Activated CD4-positive, alpha-beta T cell treated with anti-CD3 and anti-CD28 coated beads for 48 hours (primary cell): ENCODE data around the gene LSM7.
"Not testable (repeated sequence)": the region's sequence is repeated elsewhere in the genome, so short reads cannot be mapped to it uniquely, and the experiment has no call there.

ENCODE experiments used
- DNase-seq: peaks from one replicate; pipeline ENCODE4 v3.0.0-alpha.2; 2020

LSM7 gene

DNA sequence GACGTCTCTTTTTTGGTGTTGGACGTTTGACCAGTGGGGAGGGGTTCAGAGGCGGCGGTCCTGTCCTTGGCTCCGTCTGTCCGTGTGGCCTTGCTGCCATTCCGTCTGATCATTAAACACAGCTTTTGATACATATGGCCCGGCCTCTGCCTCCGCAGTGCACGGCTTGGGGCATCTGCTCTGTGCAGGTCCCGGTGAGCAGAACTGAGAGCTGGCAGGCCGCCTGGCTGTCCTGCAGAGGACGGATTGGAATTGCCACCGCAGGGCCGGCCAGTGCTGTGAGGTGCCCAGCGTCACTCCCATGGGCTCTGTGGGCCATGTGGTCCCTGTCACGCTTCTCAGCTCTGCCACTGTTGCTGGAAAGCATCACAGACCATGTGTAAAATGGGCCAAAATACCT is 26.3 kb upstream of the LSM7 start:
- DNase-seq, result no peak

DNA sequence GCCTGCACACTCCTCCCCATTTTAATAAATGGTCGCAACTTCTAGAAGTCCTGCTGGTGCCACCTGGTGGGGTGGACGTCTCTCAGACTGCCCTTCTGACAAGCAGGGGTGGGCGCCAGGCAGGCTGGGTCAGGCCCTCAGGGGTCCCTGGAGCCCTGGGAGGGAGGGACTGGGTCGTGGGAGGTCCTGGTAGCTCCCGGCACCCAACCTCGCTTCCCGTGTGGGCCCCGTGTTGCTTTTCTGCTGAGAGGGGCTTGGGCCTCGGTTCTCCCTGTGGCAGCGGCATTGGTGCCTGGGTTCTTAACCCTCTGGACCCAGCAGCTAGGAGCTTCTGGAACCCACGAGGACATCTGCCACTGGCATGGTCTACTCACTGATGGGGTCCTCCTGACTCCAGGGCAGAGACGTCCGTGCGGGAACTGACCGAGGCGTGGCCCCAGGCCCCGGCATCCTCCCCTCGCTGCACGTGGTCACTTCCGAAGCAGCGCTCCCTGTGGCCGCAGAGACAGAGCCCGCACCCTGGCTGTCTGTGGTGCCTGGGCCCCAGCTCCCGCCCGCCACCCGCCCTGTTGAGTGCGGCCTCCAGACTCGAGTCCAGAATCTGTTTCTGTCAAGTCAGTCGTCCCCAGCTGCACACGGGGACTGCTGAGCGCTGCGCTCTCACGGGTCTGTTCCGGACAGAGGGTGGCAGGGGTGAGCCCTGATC is 25.7 kb upstream of the LSM7 start:
- no peak for DNase-seq

DNA sequence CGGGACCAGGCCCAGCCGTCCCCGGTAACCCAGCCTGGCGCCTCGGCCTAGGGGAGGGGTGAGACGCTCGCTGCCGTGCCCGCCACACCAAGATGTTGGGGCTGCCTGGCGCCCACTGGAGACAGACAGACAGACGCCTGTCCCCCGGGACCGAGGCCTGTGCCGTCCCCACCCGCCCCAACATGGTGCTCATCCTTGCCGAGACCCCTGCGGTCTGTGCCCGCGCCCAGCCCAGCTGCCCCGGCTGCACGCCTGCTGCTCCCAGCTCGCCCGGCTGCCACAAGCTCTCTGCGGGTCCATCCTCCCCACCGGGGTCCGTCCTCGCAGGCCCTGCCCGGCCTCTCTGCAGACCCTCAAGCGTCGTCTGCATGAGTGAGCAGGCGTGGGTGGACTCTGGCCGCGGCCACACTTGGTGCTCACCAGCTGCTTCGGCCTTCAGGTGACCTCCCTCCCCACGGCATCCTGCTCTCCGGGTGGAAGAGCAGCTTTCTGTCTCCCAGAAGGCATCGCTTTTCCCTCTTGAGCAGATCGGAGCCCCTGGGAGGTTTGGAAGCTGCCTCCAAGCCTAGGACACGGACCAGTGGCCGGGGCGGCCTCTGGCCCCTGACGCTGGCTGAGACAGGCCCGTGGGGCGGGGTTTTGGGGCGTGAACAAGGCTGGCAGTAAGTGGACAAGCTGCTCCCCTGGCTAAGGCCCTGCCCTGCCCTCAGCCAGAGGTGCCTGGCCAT is 24.9 kb upstream of the LSM7 start:
- DNase-seq, result no peak

DNA sequence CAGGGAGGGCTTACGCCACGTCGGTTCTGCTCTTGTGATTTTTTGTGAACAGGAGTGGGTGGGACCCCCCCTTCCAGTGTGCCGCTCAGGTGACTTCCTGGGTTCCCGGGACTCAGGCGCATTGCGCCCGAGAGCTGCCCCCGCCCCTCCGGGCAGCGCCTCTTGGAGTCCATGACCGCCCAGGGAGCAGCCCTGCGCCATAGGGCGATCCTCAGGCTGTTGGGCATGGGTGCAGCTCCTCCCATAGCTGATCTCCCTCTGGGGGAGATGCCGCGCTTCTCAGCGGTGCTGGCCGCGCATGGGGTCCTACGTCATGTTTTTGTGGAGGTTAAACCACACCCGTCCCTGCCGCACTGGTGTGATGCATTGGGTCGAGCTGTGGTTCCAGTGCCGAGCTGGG is 23.7 kb upstream of the LSM7 start:
- no peak for DNase-seq

DNA sequence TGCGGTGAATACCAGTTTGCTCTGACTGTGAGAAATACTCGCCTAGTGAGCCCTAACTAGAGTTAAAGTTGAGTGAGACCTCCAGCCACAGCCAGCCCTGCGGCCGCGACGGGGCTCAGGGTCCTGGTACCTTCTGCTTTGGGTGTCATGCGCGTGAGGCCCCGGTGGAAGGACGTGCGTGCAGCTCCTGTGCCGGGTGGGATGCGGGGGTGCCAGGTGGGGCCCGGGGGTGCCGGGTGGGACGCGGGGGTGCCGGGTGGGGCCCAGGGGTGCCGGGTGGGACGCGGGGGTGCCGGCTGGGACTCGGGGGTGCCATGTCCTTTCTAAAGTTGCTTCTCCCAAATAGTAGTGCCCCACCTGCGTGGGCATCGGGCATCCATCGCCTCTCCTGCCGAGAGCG is 23.2 kb upstream of the LSM7 start:
- no peak for DNase-seq

DNA sequence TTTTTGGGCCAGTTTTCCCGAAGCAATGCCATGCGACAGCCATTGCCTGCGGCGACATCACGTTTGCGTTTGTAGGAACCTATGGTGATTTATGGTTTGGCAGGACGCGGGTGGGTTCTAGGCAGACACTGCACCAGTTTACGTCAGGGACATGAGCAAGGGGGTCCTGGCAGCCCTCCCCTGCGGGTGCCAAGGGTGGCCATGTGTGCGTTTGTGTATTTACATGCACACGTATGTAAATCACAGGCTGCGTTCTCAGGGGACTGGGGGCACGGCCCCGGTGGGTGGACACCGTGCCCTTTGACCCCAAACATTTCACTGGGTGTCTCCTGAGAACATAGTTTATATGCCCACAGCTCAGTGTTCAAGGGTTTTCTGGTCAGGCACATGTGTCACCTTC is 22.3 kb upstream of the LSM7 start:
- no peak for DNase-seq

DNA sequence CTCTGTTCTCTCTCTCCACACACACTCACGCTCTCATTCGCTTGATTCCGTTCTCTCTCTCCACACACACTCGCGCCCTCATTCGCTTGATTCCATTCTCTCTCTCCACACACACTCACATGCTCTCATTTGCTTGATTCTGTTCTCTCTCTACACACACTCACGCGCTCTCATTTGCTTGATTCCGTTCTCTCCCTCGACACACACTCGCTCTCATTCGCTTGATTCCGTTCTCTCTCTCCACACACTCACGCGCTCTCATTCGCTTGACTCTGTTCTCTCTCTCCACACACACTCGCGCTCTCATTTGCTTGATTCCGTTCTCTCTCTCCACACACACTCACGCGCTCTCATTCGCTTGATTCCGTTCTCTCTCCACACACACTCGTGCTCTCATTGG is 21.4 kb upstream of the LSM7 start:
- DNase-seq, result not testable (repeated sequence)

DNA sequence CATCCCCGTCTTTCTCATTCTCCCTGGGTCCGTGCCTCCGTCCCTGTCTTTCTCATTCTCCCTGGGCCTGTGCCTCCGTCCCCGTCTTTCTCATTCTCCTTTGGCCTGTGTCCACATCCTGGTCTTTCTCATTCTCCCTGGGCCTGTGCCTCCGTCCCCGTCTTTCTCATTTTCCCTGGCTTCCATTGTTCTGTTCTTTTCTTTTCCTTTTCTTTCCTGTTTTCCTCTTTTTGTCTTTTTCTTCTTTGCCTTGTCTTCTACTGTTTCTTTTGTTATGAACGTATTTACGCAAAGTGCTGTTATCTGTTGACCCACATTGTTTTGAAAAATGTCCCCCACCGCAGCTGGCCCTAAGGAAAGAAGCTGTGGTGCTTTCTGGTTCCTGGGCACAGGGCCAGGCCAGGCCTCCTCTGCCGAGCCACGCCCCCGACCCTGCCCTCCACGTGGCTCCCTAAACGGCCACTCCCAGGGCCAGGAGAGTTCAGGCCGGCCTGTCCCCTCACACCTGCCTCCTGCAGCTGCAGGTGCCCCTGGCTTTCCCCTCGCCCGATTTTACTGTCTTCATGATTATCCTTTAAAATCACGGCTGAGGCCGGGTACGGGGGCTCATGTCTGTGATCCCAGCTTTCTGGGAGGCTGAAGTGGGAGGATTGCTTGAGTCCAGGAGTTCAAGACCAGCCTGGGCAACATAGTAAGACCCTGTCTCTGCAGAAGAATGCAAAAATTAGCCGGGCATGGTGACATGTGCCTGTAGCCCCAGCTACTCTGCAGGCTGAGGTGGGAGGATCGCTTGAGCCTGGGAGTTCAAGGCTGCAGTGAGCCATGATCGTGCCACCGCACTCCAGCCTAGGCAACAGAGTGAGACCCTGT is 17.6 kb upstream of the LSM7 start:
- no peak for DNase-seq

DNA sequence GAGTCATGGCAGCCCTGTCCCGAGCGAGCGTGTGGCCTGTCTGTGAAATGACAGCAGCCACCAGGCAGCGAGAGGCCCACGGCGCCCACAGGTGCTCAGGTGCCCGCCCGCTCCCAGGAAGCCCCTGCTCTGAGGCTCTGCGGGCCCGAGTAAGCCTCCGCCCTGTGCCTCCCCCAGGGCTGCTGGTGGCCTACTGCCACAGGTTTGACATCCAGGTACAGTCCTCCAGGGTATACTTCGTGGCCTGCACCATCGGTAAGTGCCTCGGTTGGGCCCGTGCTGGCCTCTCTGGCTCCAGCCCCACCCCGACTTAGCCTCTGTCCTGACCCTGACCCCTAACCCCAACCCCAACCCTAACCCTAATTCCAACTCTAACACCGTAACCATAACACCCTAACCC is 16.7 kb upstream of the LSM7 start:
- no peak for DNase-seq

DNA sequence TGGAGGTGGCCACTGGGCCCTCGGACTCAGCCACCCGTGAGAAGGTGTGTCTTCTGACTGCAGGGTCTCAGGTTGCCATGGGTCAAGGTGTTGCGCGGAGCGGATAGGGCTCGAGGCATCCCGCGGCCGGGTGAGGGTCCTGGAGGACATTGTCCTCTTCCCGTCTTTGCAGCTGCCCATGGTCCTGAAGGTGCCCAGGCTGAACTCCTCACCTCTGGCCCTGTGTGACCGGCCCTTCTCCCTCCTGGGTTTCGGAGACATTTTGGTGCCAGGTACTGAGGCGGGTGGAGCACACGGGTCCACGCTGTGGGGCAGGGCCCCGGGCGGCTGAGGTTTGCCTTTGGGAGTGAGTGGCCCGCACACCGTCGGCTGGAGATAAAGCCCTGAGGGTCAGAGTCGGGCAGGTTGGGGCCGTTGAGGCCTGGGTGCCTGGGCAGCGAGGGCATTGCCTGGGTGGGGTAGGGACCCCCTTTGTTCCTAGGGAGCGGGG is 16.0 kb upstream of the LSM7 start:
- no peak for DNase-seq

DNA sequence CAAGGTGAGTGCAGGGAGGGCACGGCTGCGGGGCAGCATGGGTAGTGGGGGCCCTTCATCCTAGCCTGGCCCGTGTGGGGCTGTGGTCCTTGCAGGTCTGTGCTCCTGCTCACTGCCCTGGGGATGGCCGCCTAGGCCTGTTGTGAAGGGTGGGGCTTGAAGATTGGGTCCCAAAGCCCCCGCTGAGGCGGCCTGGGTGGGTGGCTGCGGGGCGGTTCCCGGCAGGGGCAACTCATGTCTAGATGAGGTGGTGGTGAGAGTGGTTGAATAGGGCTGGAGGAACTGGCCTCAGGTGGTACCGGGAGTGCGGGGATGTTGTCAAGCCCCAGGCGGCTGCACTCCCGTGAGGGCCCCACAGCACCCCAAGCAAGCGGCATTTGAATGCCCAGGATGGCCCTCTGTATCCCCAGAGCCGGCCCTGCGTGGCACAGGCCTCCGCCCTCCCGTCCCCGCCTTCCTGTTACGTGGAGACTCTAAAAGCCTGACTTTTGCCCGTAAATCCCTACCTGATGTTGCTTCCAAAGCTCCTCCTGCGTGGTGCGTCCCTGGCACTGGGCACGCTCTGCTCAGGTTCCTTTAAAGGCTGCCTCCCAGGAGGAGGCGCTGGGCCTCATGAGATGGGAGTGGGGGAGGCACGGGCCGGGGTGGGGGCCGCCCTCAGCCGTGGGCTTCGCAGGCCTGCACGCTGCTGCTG is 15.1 kb upstream of the LSM7 start:
- no peak for DNase-seq

DNA sequence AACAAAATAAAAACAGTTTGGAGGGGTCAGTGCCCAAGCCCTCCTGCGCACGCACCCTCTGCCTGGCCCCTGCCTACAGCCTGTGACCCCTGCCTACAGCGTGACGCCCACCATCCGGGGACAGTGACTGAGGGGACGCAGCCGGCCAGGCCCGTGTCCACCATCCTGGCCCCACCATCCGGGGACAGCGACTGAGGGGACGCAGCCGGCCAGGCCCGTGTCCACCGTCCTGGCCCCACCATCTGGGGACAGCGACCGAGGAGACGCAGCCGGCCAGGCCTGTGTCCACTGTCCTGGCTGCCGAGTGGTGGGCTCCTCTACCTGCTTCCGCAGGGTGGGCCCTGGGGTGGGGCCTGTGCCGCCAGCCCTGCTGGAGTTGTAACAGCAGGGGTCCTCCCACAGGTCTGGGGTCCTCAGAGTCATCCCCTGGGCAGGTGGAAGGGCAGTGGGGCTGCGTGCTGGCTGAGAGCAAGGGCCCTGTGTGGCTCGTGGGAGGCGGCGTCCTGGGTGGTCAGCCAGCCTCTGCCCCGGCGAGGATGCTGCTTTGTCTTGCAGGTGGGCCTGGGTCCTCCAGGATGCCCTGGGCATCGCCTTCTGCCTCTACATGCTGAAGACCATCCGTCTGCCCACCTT is 14.4 kb upstream of the LSM7 start:
- no peak for DNase-seq

DNA sequence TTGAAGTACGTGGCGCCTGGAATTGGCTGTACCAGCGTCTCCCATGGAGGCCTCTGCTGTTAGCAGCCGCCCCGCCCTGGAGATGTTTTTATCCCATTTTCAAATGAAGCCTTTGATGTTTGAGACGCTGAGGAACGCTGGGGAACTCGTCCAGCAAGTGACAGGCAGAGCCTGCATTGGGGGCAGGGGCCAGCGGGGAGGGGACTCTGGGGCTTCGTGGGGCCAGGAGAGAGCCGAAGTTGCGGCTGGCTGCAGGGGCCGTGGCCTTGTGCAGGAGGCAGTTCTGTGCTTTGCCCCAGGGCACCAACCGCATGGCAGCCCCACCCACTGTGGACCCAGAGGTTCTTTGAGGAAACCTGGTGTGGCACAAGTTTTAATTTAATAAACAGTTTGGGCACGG is 13.6 kb upstream of the LSM7 start:
- DNase-seq, result no peak

DNA sequence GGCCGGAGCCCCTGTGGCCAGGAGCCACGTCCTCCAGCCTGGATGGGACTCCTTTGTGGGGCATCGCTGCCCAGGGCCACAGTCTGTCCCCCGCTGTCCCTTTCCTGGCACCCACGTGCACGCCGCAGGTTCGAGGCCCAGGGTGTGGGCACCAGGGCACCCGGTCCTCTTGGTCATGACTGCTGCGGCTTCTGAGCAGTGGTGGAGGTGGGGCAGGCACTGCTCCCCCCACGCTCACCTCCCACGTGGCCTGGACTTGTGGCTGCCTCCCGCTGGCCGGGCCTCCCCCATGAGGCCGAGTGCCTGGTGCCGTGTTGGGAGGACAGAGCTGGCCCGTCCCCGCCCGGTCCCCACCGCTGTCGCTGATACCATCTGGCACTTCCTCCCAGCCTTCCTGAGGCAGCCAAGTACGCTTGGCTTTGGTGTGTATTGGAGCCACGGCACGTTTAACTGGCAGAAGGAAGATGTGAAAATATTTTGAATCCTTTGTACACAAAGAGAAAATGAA is 12.9 kb upstream of the LSM7 start:
- DNase-seq, result no peak

DNA sequence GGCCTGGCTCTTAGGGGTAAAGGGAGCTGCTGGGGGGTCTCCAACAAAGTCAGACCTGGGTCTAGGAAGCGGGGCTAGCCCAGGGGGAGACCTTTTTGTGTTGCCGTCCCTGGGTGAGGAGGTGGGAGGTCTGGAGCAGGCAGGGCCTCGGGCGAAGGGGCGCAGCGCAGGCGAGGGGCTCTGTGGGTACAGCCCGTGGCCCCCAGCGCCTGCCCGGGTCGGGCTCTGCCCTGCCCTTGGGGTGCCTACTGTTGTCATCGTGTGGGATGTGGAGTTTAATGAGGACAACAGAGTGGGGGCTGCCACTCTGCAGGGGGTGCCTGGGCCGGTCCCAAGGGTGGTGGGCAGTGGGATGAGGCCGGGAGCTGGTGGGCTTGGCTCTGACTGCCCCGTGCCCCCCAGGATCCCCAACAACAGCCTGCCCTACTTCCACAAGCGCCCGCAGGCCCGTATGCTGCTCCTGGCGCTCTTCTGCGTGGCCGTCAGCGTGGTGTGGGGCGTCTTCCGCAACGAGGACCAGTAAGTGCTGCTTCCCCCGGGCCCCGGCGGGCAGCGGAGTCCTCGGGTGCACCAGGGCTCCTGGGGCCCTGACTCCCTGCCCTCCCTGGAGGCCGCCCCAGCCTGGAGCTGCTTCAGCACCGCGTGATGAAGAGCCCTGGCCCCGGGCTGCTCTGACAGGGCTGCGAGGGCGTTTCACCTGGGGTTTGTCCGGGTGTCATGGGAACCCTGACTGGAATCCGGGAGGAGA is 12.3 kb upstream of the LSM7 start:
- DNase-seq, result no peak

DNA sequence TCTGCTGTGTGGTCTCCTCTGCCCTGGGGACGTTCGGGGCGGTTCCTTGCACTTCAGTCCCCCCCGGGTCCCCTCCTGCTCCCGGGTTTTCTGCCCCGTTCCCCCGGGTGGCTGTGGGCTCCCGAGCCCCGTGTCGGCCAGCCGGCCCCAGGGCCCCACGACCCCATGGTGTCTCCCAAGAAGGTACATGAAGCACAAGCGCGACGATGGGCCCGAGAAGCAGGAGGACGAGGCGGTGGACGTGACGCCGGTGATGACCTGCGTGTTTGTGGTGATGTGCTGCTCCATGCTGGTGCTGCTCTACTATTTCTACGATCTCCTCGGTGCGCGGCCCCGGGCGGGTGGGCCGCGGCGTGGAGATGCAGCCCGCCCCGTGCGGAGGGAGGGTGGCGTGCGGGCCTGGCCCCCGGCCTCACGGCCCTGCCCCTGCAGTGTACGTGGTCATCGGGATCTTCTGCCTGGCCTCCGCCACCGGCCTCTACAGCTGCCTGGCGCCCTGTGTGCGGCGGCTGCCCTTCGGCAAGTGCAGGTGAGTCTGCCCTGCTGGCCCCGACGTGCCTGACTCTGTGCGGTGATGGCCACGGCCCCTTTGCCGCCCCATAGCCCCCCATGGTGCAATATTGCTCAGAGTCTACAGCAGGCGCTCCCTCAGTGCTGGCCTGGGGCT is 11.4 kb upstream of the LSM7 start:
- no peak for DNase-seq

DNA sequence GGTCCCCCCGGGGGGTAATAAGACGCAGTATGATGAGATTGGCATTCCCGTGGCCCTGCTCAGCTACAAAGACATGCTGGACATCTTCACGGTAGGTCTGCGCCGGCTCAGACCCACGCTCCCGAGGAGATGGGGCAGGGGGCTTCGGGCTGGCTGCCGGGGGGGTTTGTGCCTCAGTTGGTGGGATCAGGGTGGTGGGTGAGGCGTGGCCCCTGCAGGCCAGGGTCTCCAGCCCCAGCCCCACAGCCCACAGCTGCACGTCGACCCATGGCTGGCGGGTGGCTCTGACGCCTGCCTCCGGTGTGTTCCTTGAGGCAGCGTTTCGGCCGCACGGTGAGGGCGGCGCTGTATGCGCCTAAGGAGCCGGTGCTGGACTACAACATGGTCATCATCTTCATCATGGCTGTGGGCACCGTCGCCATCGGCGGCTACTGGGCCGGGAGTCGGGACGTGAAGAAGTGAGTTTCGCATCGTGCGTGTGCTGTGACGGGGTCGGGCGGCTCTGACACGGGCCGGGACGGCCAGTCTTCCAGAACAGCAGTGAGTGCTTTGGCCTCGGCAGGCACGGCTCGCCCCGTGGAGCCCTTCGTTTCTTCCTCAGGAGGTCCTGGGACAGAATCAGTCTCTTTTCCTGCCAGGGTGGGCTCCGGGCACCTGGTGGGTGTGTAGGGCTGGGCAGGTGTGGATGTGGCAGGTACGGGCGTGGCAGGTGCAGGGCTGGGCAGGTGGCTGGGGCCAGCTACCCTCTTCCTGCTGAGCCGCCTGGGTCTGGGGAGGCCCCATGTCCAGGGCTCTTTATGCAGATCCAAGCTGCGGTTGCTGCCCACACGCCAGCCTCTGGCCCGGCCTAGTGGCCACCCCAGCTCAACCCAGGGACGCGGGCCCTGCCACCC is 10.6 kb upstream of the LSM7 start:
- DNase-seq, result no peak

DNA sequence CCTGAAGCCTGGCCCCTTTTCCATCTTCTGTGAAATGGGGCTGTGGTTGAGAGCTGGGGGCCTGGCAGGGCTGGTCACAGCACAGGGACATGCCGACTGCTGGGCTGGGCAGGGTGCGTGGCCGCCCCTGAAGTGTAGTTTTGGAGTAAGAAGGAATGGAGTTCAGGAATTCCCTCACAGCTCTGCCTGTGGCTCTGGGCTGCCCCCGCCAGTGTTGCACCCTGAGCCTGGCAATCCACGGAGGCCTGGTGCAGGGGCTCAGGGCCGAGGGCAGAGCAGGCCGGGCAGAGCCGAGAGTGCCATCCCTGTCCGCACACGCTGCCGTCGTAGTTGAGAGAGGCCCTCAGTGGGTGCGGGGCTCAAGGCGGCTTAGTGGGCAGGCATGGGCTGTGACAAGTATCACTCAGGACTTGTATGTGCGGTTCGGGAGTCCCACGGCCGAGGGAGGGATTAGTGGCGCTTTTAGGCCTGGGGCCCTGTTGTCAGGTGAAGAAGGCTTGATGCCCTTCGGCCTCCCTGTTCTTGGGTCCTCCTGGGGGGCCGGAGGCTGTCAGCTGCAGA is 9.7 kb upstream of the LSM7 start:
- DNase-seq, result no peak

DNA sequence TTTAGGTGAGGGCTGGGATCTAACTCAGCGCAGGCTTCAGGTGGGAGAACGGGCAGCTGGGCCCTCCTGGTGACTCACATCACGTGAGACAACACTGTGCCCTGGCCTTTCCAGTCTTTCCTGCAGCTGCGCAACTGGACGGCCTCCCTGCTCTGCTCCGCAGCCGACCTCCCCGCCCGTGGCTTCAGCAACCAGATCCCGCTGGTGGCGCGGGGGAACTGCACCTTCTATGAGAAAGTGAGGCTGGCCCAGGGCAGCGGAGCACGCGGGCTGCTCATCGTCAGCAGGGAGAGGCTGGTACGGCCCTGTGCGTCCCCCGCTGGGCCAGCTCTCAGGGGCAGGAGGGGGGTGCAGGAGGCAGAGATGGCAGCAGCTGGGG is 8.9 kb upstream of the LSM7 start:
- peak; percentile 23 for DNase-seq
